Retinal pigment epithelial cell (primary cell): ENCODE results near the gene PPP1R9A.

Experiments used
- DNase-seq: peaks from one replicate; pipeline ENCODE4 v3.0.0-alpha.2; 2010; ENCODE audit warnings: low read depth
- H3K4me3 ChIP-seq: 2 replicates; pipeline ENCODE4 v1.5.1; 2011; ENCODE audit warnings: mild to moderate bottlenecking, low read length, control low read depth, moderate library complexity
- TF ChIP-seq, protein P1 (sequence below): conservative IDR thresholded peaks from 2 replicates; pipeline ENCODE4 v1.5.1; 2011; ENCODE audit warnings: low read depth, low read length, control low read depth, inconsistent platforms

Gene PPP1R9A

DNA sequence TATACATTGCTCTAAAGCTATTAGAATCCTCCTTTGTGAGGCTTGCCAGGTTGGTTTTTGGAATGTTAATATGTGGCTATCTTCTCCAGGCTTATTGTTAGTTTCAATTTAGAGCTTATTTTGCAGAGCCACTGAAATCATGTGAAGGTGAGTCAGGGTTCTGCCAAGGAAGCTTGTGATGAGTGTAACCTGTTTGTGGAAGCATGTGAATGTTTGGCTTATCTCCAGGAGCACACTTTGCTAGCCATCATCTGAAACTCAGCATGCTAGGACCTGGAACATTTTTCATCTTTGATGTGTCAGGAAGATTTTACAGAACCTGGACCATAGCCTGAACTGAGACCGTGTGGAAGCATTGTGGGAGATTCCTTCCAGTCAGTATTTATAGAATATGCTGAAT lies 197.3 kb downstream of the PPP1R9A start:
- peak; percentile 91 for DNase-seq
- TF ChIP-seq, protein P1, sequence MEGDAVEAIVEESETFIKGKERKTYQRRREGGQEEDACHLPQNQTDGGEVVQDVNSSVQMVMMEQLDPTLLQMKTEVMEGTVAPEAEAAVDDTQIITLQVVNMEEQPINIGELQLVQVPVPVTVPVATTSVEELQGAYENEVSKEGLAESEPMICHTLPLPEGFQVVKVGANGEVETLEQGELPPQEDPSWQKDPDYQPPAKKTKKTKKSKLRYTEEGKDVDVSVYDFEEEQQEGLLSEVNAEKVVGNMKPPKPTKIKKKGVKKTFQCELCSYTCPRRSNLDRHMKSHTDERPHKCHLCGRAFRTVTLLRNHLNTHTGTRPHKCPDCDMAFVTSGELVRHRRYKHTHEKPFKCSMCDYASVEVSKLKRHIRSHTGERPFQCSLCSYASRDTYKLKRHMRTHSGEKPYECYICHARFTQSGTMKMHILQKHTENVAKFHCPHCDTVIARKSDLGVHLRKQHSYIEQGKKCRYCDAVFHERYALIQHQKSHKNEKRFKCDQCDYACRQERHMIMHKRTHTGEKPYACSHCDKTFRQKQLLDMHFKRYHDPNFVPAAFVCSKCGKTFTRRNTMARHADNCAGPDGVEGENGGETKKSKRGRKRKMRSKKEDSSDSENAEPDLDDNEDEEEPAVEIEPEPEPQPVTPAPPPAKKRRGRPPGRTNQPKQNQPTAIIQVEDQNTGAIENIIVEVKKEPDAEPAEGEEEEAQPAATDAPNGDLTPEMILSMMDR = no peak
- no peak overlapping the region for H3K4me3 ChIP-seq

DNA sequence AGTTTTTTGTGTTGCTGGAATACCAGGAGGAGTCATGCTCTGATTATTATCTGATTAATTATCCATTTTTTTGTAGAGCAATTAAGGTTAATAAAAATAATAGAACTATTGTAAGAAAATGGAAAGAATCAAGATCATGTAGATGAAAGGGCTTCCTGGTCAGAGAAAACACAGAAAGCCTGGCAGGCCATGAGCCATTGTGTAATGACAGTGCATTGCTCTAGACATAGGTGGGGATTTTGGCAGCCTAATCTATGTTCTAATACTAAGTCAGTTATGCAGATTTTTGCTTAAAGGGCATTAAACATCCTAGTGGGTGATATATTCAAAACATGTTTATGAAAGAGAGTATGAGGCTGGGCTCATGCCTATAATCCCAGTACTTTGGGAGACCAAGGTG lies 198.2 kb downstream of the PPP1R9A start:
- no peak overlapping the region for H3K4me3 ChIP-seq
- TF ChIP-seq, protein P1 = no peak
- DNase-seq = no peak

DNA sequence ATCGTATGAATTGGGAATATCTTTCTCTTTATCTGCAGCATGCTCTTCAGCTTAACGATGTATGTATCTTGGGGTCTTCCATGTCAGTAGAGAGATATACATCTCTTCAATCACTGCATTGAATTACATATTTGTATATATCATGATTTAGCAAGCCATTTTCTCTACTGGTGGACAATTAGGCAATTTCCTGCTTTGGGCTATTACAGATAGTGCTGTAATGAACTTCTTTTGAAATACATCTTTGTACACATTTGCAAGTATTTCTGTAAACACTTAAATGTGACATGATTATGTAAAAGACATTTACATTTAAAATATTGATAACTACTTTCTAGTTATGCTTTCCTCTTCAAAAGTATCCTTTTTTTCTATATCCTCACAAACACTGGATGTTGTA lies 199.0 kb downstream of the PPP1R9A start:
- no peak overlapping the region for H3K4me3 ChIP-seq
- TF ChIP-seq, protein P1 = no peak
- DNase-seq = no peak

DNA sequence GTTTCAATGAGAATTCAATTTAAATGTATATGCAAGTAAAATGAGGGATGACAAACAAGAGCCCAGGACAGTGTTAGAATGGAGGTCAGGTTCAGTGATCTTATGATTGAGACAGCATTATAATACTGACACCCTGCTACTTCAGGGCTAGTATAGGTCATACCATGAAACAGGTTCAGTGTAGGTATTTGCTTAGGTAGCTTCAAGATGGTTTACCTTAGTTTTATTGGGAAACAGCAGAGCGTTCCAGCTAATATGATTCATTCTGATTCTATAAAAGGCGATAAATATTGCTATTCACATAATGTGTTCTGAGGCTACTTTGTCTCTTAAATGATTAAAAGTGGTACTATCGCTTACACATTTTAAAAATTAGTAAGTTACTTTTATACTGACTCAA lies 203.3 kb downstream of the PPP1R9A start:
- TF ChIP-seq, protein P1 = no peak
- DNase-seq = no peak
- H3K4me3 ChIP-seq = no peak overlapping the region

DNA sequence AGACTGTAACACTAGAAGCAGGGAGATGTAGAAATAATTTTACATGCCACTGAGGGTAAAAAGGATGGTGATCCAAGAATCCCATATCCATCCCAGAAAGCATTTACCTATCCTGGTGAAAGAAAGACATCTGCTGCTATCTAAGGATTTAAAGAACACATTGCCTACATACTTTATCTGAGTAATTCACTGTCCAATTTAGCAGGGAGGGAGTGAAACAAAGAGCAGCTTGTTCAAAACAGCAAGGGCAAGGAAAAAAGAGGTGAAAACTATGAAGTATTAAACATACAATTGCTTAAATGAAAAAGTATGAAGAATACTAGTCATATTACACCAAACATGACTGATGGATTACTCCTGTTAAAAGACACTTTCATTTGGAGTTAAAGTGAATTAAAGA lies 206.2 kb downstream of the PPP1R9A start:
- TF ChIP-seq, protein P1 = no peak
- DNase-seq = no peak
- no peak overlapping the region for H3K4me3 ChIP-seq

DNA sequence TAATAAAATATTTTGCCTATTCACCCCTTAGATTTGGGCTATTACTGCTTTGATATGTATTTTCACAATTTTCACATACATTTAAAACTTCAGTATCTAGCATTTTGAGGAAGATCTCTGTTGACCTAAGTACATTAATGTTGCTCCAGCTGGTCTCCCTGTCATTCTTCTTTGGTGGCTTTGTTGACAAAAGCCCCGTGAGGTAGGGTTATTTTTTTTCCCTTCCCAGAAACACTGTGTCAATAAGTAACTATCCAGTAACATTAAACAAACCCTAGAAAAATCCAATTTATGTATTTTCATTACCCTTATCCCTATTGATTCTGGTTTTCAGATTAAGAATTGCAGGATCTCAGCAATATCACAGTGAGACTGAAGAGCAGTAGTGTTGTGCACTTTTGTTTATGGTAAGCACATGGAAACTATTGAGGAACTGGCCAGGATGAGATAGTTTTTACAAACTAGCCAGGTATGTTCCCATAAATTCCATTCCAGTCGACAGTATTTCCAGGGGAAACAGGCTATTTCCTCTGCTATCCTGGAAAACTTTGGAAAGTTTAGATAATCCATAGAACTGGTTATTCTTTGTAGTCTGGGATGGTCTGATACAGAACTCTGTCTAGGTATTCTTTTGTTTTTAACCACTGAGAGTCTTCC lies 218.8 kb downstream of the PPP1R9A start:
- TF ChIP-seq, protein P1 = no peak
- no peak for DNase-seq
- no peak overlapping the region for H3K4me3 ChIP-seq

DNA sequence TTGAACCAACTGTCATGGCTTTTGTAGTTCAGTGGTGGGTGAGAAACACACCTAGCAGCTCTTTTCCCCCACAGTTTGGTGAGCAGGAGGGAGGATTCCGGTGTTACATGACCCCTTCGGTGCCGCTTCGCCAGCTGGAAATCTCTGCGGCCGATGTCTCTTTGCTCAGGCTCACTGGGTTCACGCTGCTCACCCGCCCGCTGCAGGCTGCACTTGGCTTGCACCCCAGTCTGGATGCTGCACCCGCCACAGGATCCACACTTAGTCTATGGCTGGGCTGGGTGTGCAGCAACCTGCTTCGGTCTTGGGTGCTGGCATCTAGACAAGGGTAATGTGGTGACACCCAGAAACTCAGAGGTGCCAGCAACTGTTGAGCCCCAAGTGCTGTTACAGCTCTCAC lies 225.1 kb downstream of the PPP1R9A start:
- DNase-seq = no peak
- TF ChIP-seq, protein P1 = no peak

More for the DNA sequence above, 225.1 kb downstream of the PPP1R9A start:
- H3K4me3 ChIP-seq = no peak overlapping the region
